Natural killer cell (primary cell): ENCODE measurements around the gene STK32B. TPM values are rescaled to one million over a fixed set of nuclear protein-coding genes. Genes with fewer than 3 reads are reported as not detected.
A peak's percentile ranks its signal among the peaks of the same experiment; 100 is the strongest.
"Not testable (repeated sequence)": the region's sequence is repeated elsewhere in the genome, so short reads cannot be mapped to it uniquely, and the experiment has no call there.

Source experiments
- ATAC-seq, 3 donors: fragments of 150-1000 bp in 2 of 3; fragments of 200-7000 bp in 1 of 3; cut with Tn5 transposase; 1 replicate in 1 of 3; 2 replicates in 2 of 3; pipeline ENCODE4 v1.10.0; 2021; ENCODE audit warnings: mild to moderate bottlenecking in 2 of 3, moderate library complexity in 2 of 3
- DNase-seq, 2 donors: peaks; one replicate each; pipeline versions ENCODE4 v3.0.0 to v3.0.0-alpha.2; 2013 to 2021; ENCODE audit warnings: mixed read lengths in 1 of 2
- H3K27ac ChIP-seq: one replicate; pipeline ENCODE4 v1.5.1; 2013; ENCODE audit warnings: mild to moderate bottlenecking, low read length
- H3K27me3 ChIP-seq: one replicate; pipeline ENCODE4 v1.6.1; 2013; ENCODE audit warnings: low read length; ENCODE audit not compliant: control insufficient read depth, insufficient read depth
- H3K36me3 ChIP-seq: one replicate; pipeline ENCODE4 v1.6.1; 2013; ENCODE audit warnings: low read length; ENCODE audit not compliant: control insufficient read depth, insufficient read depth
- H3K4me1 ChIP-seq: one replicate; pipeline ENCODE4 v1.6.1; 2013; ENCODE audit warnings: low read length; ENCODE audit not compliant: control insufficient read depth, insufficient read depth
- H3K4me3 ChIP-seq: one replicate; pipeline ENCODE4 v1.5.1; 2013; ENCODE audit warnings: low read length
- H3K9me3 ChIP-seq: one replicate; pipeline ENCODE4 v1.6.1; 2013; ENCODE audit warnings: low read length; ENCODE audit not compliant: control insufficient read depth, insufficient read depth
- H3K27ac Mint-ChIP-seq, 2 donors: one replicate each; pipeline ENCODE4 v1.8.0; 2022; ENCODE audit warnings: mild to moderate bottlenecking in 2 of 2, mixed read lengths in 2 of 2, moderate library complexity in 1 of 2
- H3K27me3 Mint-ChIP-seq, 2 donors: one replicate each; pipeline ENCODE4 v1.8.0; 2022; ENCODE audit warnings: low read depth in 2 of 2, mixed read lengths in 2 of 2
- H3K36me3 Mint-ChIP-seq: one replicate; pipeline ENCODE4 v1.8.0; 2022; ENCODE audit warnings: mixed read lengths
- H3K4me1 Mint-ChIP-seq, 2 donors: one replicate each; pipeline ENCODE4 v1.8.0; 2022; ENCODE audit warnings: mixed read lengths in 2 of 2
- H3K4me3 Mint-ChIP-seq: one replicate; pipeline ENCODE4 v1.8.0; 2022; ENCODE audit warnings: mild to moderate bottlenecking, moderate library complexity, mixed read lengths
- H3K9me3 Mint-ChIP-seq, 2 donors: one replicate each; pipeline ENCODE4 v1.8.0; 2022; ENCODE audit warnings: mixed read lengths in 2 of 2
- CTCF ChIP-seq: fragments of 200-600 bp; IDR thresholded peaks from one replicate; pipeline ENCODE4 v1.8.0; 2022; ENCODE audit warnings: antibody characterized with exemption
- WGBS: methylation state at CpG from one replicate; pipeline ENCODE4 v1.1.7; 2013; ENCODE audit warnings: missing lambda C conversion rate; ENCODE audit not compliant: insufficient coverage; 5-methylcytosine and 5-hydroxymethylcytosine counted together
- intact Hi-C: fragments of 100-400 bp; cut with micrococcal nuclease; formaldehyde crosslinking; loops from one replicate; pipeline ENCODE4 v1.14.2; 2022
- total RNA-seq, 4 donors: library from RNA; stranded (reverse); fragments of 120-200 nt in 1 of 4; gene quantifications; one replicate each; pipeline versions ENCODE4 v1.2.3 to v1.2.4, GENCODE V29; 2013 to 2022

Gene STK32B
- total RNA-seq = under 1 TPM in 2 of 3 donors, not detected in 1; 0.32 to 0.33 TPM
- total RNA-seq (2013) = 0.23 TPM

- Histone ChIP-seq H3K36me3 (no peaks in the 10 kb centered on the region), H3K27me3 (no peaks in the 10 kb centered on the region), H3K4me1 (peaks cover 19% of the 10 kb centered on the region), H3K4me3 (peak within 1 kb of the TSS; percentile 20), H3K27ac (no peak within 1 kb of the TSS), H3K9me3 (no peaks in the 10 kb centered on the region)
- H3K4me1 Mint-ChIP-seq = peaks cover 11 to 21% of the 10 kb centered on the region in 2 donors
- 1% methylated on average over 103 of the region's 103 CpGs for WGBS
- peak within 1 kb of the TSS in 1 of 2 donors; percentile 53 for H3K27ac Mint-ChIP-seq
- peak in 1 of 2 donors; percentile 26 for DNase-seq
- no peaks in the 10 kb centered on the region for H3K36me3 Mint-ChIP-seq
- H3K4me3 Mint-ChIP-seq = peak within 1 kb of the TSS; percentile 87
- peaks cover 23 to 35% of the 10 kb centered on the region in 2 donors for H3K27me3 Mint-ChIP-seq
- peak; percentile 57 to 80 (median 64) for ATAC-seq
- H3K9me3 Mint-ChIP-seq = no peaks in the 10 kb centered on the region
- intact Hi-C loops = no loop called here
- no peak for TF ChIP-seq CTCF
These were observed at the start of gene STK32B for GRCh38 chr4:5051278-5052203. Gene STK32B, plus strand, starts transcription at chr4:5051480.

GRCh38 chr4:5001641-5002040 is 49.6 kb upstream of the STK32B start:
- 83% methylated on average over 6 of the region's 6 CpGs for WGBS
- ATAC-seq, H3K27ac ChIP-seq, H3K4me1 Mint-ChIP-seq, H3K36me3 ChIP-seq, DNase-seq, H3K9me3 ChIP-seq, H3K36me3 Mint-ChIP-seq, H3K9me3 Mint-ChIP-seq, H3K4me3 ChIP-seq, H3K27me3 ChIP-seq, H3K27ac Mint-ChIP-seq, H3K4me3 Mint-ChIP-seq, H3K4me1 ChIP-seq, intact Hi-C loops: not testable (repeated sequence)
- peaks cover 34 to 47% of the 10 kb centered on the region in 2 donors for H3K27me3 Mint-ChIP-seq

- Histone ChIP-seq H3K27me3 (no peaks in the 10 kb centered on the region), H3K4me3 (no peak overlapping the region), H3K4me1 (no peaks in the 10 kb centered on the region), H3K27ac (no peak overlapping the region), H3K9me3 (no peaks in the 10 kb centered on the region), H3K36me3 (no peaks in the 10 kb centered on the region)
- 39% methylated on average over 9 of the region's 9 CpGs for WGBS
- no peak for TF ChIP-seq CTCF
- H3K4me1 Mint-ChIP-seq = no peaks in the 10 kb centered on the region
- no peak for ATAC-seq
- intact Hi-C loops = no loop called here
- H3K27me3 Mint-ChIP-seq = peaks cover 34 to 55% of the 10 kb centered on the region in 2 donors
- no peaks in the 10 kb centered on the region for H3K9me3 Mint-ChIP-seq
- no peak overlapping the region for H3K4me3 Mint-ChIP-seq
- DNase-seq = no peak
- H3K27ac Mint-ChIP-seq = no peak overlapping the region
- H3K36me3 Mint-ChIP-seq = no peaks in the 10 kb centered on the region
These were observed 47.9 kb upstream of the STK32B start for GRCh38 chr4:5003372-5003857.

GRCh38 chr4:5003918-5004317 is 47.4 kb upstream of the STK32B start:
- H3K36me3 Mint-ChIP-seq = no peaks in the 10 kb centered on the region
- H3K4me1 Mint-ChIP-seq = no peaks in the 10 kb centered on the region

More at GRCh38 chr4:5003918-5004317, 47.4 kb upstream of the STK32B start:
- H3K9me3 Mint-ChIP-seq = no peaks in the 10 kb centered on the region
- no peak overlapping the region for H3K4me3 Mint-ChIP-seq
- Histone ChIP-seq H3K4me3 (no peak overlapping the region), H3K27me3 (no peaks in the 10 kb centered on the region), H3K4me1 (no peaks in the 10 kb centered on the region), H3K27ac (no peak overlapping the region), H3K36me3 (no peaks in the 10 kb centered on the region), H3K9me3 (no peaks in the 10 kb centered on the region)
- ATAC-seq (no peak), DNase-seq (no peak)
- intact Hi-C loops = no loop called here
- H3K27ac Mint-ChIP-seq = no peak overlapping the region
- 90% methylated on average over 3 of the region's 3 CpGs for WGBS
- TF ChIP-seq CTCF = no peak
- H3K27me3 Mint-ChIP-seq = peaks cover 34 to 60% of the 10 kb centered on the region in 2 donors
